Skin epidermis (tissue), 12 donors: ENCODE data around the gene EHMT1.

Experiments
- H3K27ac ChIP-seq, 21 experiments: fragments of 200-600 bp; sonication (generic) in 11 of 21; one replicate each; pipeline ENCODE4 v1.5.0; 2020; ENCODE audit warnings: mild to moderate bottlenecking in 3 of 21, inconsistent platforms in 2 of 21, moderate library complexity in 2 of 21
- H3K4me3 ChIP-seq, 7 experiments: fragments of 200-600 bp; sonication (generic) in 2 of 7; one replicate each; pipeline ENCODE4 v1.5.0; 2020; ENCODE audit warnings: inconsistent platforms in 2 of 7, mild to moderate bottlenecking in 2 of 7, moderate library complexity in 1 of 7

The EHMT1 gene

GRCh38 chr9:137828527-137829259, 209.9 kb downstream of the EHMT1 start:
- no peak overlapping the region for H3K4me3 ChIP-seq
- no peak overlapping the region for H3K27ac ChIP-seq

DNA sequence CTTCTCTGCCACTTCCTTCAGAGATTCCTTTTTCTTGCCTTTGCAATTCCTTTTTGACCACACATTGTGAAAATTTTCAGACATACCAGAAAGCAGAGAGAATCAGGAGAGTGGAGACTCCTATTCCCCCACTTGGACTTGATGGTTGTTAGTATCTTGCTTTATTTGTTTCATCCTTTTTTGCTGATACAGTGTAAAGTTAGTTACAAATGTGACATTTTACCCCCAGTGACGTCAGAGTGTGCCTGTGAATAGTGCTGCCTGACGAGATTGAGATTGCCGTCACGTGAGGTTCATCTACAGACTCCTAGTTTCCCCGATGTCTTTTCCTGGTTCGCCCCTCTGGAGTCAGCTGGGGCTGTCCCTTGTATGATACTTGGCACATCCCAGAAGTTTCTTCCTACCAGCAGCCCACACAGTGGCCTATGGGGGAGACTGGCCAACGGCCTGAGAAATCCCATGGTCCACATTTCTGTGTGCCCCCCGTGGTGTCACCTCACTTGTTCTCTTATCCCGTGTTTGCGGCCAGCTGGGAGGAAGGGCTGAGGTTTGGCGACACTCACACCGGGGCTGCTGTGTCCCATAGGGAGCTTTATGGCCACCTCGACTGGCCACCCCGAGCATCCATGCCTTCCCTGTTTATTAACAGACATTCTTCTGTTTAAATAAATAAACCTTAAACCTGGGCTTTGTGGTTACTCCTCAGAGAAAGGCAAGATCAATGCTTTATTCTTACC, 210.6 kb downstream of the EHMT1 start:
- Histone ChIP-seq H3K4me3 (no peak overlapping the region), H3K27ac (no peak overlapping the region)

DNA sequence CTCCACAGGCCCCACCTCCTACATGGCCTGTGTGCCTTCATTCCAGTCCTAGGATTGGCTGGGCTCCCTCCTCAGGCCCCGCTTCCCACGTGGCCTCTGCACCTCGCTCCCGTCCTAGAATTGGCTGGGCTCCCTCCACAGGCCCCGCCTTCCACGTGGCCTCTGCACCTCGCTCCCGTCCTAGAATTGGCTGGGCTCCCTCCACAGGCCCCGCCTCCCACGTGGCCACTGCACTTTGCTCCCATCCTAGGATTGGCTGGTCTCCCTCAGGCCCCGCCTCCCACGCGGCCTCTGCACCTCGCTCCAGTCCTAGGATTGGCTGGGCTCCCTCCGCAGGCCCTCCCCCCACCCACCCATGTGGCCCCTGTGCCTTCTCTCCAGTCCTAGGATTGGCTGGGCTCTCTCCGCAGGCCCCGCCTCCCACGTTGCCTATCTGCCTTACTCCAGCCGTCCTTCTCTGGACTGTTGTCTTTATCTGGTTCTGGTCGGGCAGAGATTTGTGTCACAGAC, 213.4 kb downstream of the EHMT1 start:
- Histone ChIP-seq H3K27ac (no peak overlapping the region), H3K4me3 (no peak overlapping the region)

GRCh38 chr9:137832830-137833590, 214.2 kb downstream of the EHMT1 start:
- Histone ChIP-seq H3K27ac (no peak overlapping the region), H3K4me3 (no peak overlapping the region)

GRCh38 chr9:137833721-137834613, 215.2 kb downstream of the EHMT1 start:
- no peak overlapping the region for H3K27ac ChIP-seq
- H3K4me3 ChIP-seq: no peak overlapping the region

GRCh38 chr9:137834846-137835546, 216.2 kb downstream of the EHMT1 start:
- Histone ChIP-seq H3K27ac (no peak overlapping the region), H3K4me3 (no peak overlapping the region)

DNA sequence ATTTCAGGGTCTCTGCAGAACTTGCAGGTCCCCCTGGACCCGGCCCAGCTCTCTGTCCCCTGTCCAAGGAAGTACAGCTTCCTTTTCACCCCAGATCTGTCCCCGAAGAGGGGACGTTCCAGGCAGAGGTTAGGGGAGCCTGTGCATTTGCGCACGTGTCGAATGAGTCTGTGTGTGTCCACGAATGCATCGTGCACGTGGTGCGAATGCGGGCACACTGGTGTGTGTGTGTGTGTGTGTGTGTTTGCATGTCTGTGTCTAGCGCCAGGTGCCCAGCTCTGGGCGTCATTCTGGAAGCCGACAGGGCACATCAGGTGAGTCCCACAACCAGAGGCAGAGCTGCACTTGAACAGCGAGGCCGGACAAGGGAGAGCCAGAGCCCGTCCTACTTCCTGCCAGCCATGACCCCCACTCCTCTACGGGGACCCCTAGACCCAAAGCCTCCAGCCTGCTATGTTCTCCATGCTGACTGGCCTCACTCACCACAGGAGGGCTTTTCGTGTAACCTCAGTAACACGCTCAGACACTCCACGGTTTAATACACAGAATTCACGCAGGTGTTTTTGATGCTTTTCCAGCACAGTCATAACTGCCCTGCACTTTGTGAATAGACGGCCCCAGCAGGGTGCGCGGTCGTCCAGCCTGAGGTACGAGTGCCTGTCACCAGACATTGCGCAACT, 217.5 kb downstream of the EHMT1 start:
- H3K27ac ChIP-seq: no peak overlapping the region
- H3K4me3 ChIP-seq: no peak overlapping the region

DNA sequence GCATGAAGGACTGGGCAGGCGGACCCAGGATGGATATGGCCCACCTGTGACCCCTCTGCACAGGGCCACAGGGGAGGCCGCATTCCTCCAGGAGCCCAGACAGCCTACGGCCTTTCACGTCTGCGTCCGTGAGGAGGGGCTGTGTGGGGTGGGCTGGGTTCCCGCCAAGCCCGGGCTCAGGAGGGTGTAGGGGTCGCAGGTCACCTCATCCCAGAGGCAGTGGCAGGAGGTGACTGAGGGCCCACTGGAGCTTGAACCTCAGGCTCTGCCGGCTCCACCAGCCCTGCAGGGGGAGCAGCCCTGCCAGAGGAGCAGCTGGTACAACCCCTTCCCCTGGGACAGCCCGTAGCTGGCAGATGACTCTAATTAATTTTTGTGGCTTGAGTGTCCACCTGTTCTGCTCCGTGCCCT, 218.0 kb downstream of the EHMT1 start:
- Histone ChIP-seq H3K27ac (no peak overlapping the region), H3K4me3 (no peak overlapping the region)

DNA sequence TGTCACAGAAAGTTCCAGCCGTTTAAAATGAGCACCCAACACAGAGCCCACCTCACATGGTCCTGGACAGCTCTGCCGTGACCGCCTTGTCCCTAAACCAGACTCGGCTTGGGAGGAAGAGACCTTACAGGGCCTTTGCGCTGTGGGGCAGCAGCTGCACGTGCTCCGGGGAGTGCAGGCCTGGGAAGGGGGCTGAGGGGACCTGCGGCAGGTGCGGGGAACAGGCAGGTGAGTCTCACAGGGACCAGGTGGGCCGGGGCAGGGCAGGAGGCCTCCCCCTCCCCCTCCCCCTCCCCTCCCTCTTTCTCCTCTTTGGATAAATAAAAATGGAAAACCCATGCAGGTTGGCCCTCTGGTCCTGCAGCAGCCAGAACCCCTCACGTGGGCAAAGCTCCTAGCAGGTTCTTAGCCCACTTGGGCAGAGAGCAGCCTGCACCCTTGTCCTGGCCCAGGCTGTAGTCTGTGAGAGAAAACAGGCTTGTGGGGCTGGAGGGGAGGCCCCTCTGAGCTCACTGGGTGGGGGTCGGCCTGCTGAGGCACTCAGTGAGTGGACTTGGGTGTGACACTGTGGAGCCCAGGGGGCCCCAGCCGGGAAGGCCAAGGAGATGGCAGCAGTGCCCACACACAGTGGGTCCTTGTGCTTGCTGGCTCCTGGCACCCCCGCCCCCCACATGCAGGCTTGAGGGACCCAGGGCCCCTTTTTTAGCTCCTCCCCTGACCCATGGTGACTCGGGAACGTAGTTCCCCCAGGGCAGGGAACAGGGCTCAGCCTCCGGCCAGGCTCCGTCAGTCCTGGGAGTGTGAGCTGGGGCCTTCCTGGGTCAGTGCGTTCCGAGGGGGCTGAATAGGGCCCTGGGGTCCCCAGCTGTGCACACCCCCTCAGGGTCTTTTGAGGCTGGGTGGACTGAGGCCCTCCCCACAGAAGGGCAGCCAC, 218.8 kb downstream of the EHMT1 start:
- H3K27ac ChIP-seq: no peak overlapping the region
- H3K4me3 ChIP-seq: no peak overlapping the region

DNA sequence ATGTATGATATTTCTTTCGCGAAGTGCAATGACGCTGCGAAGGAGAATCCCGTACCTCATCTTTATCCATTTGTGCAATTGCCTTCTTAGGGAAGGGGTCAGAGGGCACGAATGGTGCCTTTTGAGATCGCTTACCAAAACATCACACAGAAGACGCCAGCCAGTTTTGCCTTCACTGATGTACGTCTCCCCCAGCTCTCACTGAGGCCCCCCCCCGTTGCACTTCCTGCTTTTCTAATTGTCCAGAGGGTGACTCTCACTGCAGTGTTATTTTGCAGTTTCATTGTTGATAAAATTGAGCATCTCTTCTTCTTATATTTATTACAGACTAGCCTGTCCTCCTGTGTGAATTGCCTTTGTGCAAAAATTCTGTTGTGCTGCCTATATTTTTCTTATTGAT, 219.8 kb downstream of the EHMT1 start:
- H3K27ac ChIP-seq: no peak overlapping the region
- no peak overlapping the region for H3K4me3 ChIP-seq

GRCh38 chr9:137843355-137843754, 224.6 kb downstream of the EHMT1 start:
- no peak overlapping the region for H3K27ac ChIP-seq
- no peak overlapping the region for H3K4me3 ChIP-seq

- no peak overlapping the region for H3K4me3 ChIP-seq
- H3K27ac ChIP-seq: no peak overlapping the region
Measured at GRCh38 chr9:137851516-137852267, 232.9 kb downstream of the EHMT1 start.

GRCh38 chr9:137853392-137853995, 234.7 kb downstream of the EHMT1 start:
- Histone ChIP-seq H3K4me3 (no peak overlapping the region), H3K27ac (no peak overlapping the region)

- Histone ChIP-seq H3K27ac (no peak overlapping the region), H3K4me3 (no peak overlapping the region)
Measured at GRCh38 chr9:137860361-137860760, 241.6 kb downstream of the EHMT1 start.

DNA sequence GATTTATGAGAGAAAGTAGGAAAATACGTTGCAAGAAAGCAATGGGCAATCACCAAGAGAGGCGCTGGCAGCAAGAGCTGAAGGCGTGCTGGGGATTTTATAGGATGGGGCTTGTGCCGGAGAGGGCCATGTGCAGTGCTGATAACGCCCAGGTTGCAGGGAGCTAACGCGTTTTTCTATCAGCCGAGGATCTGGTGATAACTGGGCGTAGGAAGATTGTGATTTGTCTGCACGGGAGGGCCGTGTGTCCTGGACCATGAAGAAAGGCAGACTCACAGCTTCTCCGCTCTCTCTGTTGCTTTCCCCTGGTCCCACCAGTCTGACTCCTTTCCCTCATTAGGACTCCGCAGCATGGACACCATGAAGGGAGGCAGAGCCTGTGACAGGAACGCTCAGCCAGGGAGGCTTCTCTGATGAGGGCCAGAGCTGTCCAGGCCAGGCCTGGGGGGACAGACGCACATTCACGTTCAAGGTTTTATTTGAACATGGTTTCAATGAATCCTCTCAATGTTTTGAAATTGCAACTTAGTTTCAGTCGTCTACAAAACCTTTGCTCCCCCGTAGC, 246.9 kb downstream of the EHMT1 start:
- H3K4me3 ChIP-seq: no peak overlapping the region
- H3K27ac ChIP-seq: no peak overlapping the region
